ENCODE measurements around the gene ISG20.
"Not testable (repeated sequence)": the region's sequence is repeated elsewhere in the genome, so short reads cannot be mapped to it uniquely, and the experiment has no call there.

The ISG20 gene

GRCh38 chr15:88637841-88638625, 783 bp upstream of the ISG20 start:
- DNase-seq (no peak), ATAC-seq (peak; percentile 6)
- Mint-ChIP-seq H3K27ac (peak overlapping the region; percentile 96), H3K4me1 (peaks cover 82% of the 10 kb centered on the region), H3K4me3 (peak overlapping the region; percentile 87 to 89), H3K27me3 (no peaks in the 10 kb centered on the region), H3K9me3 (no peaks in the 10 kb centered on the region)

GRCh38 chr15:88641959-88642452, 3.2 kb downstream of the ISG20 start:
- ATAC-seq (no peak), DNase-seq (no peak)
- peaks cover 80% of the 10 kb centered on the region for H3K4me1 Mint-ChIP-seq
- peak overlapping the region; percentile 5 to 60 for H3K27ac Mint-ChIP-seq
- peak overlapping the region; percentile 22 to 56 for H3K4me3 Mint-ChIP-seq
- no peaks in the 10 kb centered on the region for H3K27me3 Mint-ChIP-seq
- no peaks in the 10 kb centered on the region for H3K9me3 Mint-ChIP-seq

GRCh38 chr15:88642514-88642913, 3.7 kb downstream of the ISG20 start:
- H3K4me1 Mint-ChIP-seq = peaks cover 80% of the 10 kb centered on the region
- H3K27ac Mint-ChIP-seq, DNase-seq, H3K9me3 Mint-ChIP-seq, ATAC-seq, H3K27me3 Mint-ChIP-seq: not testable (repeated sequence)
- peak overlapping the region in 1 of 2 donors; percentile 56 for H3K4me3 Mint-ChIP-seq

DNA sequence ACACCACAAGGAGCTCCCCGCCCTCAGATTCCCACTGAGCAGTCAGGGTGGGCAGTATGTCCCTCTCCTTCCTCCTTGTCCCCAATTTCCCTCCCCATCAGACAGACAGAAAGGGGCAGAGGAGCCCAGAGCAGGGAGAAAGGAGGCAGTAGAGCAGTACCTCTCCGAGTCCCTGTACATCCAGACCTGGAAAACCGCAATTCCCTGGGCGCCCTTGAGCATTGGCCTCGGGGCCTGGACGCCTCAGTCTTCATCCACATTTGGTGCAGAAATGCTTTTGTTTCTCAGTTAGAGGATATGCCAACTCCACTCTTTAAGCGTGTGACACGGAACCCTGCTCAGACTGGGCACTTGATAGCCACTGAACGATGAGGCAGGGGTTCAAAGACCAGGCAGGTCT, 5.9 kb downstream of the ISG20 start:
- no peak for DNase-seq
- no peak for ATAC-seq
- peaks cover 80% of the 10 kb centered on the region for H3K4me1 Mint-ChIP-seq
- no peaks in the 10 kb centered on the region for H3K9me3 Mint-ChIP-seq
- no peak overlapping the region for H3K27ac Mint-ChIP-seq
- H3K4me3 Mint-ChIP-seq = no peak overlapping the region
- H3K27me3 Mint-ChIP-seq = no peaks in the 10 kb centered on the region

- no peaks in the 10 kb centered on the region for H3K27me3 Mint-ChIP-seq
- no peak overlapping the region for H3K27ac Mint-ChIP-seq
- no peak for ATAC-seq
- DNase-seq = peak in 1 of 2 donors; percentile 4
- no peaks in the 10 kb centered on the region for H3K9me3 Mint-ChIP-seq
- peaks cover 80% of the 10 kb centered on the region for H3K4me1 Mint-ChIP-seq
- no peak overlapping the region for H3K4me3 Mint-ChIP-seq
Measured at GRCh38 chr15:88645171-88646087, 6.6 kb downstream of the ISG20 start.

GRCh38 chr15:88646088-88646405, 7.2 kb downstream of the ISG20 start:
- ATAC-seq = no peak
- peaks cover 83% of the 10 kb centered on the region for H3K4me1 Mint-ChIP-seq
- no peak for DNase-seq
- H3K9me3 Mint-ChIP-seq = no peaks in the 10 kb centered on the region
- no peaks in the 10 kb centered on the region for H3K27me3 Mint-ChIP-seq
- H3K27ac Mint-ChIP-seq = peak overlapping the region in 1 of 2 donors; percentile 12
- no peak overlapping the region for H3K4me3 Mint-ChIP-seq

DNA sequence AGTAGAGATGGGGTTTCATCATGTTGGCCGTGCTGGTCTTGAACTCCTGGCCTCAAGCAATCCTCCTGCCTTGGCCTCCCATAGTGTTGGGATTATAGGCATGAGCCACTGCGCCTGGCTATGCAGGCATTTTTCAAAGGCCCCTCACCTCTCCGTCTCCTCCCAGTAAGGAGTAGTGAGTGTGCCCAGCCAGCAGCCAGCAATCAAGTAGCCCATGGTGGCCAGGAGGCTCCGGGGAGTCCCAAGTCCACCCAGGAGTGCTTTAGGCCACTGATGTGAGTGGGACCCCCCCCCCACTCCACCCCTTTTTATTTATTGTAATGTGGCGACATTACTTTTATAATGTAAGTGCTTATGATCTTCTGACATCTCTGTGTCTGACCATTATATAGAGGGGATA, 8.1 kb downstream of the ISG20 start:
- no peak overlapping the region for H3K4me3 Mint-ChIP-seq
- H3K9me3 Mint-ChIP-seq = no peaks in the 10 kb centered on the region
- DNase-seq (peak in 1 of 2 donors; percentile 6), ATAC-seq (no peak)
- peak overlapping the region in 1 of 2 donors; percentile 51 for H3K27ac Mint-ChIP-seq
- no peaks in the 10 kb centered on the region for H3K27me3 Mint-ChIP-seq
- H3K4me1 Mint-ChIP-seq = peaks cover 90% of the 10 kb centered on the region

- Mint-ChIP-seq H3K27me3 (no peaks in the 10 kb centered on the region), H3K9me3 (no peaks in the 10 kb centered on the region), H3K27ac (peak overlapping the region in 1 of 2 donors; percentile 74), H3K4me1 (peaks cover 87% of the 10 kb centered on the region), H3K4me3 (peak overlapping the region; percentile 4 to 36)
- ATAC-seq = no peak
- DNase-seq = peak in 1 of 2 donors; percentile 10
Measured at GRCh38 chr15:88647351-88648105, 8.7 kb downstream of the ISG20 start.

DNA sequence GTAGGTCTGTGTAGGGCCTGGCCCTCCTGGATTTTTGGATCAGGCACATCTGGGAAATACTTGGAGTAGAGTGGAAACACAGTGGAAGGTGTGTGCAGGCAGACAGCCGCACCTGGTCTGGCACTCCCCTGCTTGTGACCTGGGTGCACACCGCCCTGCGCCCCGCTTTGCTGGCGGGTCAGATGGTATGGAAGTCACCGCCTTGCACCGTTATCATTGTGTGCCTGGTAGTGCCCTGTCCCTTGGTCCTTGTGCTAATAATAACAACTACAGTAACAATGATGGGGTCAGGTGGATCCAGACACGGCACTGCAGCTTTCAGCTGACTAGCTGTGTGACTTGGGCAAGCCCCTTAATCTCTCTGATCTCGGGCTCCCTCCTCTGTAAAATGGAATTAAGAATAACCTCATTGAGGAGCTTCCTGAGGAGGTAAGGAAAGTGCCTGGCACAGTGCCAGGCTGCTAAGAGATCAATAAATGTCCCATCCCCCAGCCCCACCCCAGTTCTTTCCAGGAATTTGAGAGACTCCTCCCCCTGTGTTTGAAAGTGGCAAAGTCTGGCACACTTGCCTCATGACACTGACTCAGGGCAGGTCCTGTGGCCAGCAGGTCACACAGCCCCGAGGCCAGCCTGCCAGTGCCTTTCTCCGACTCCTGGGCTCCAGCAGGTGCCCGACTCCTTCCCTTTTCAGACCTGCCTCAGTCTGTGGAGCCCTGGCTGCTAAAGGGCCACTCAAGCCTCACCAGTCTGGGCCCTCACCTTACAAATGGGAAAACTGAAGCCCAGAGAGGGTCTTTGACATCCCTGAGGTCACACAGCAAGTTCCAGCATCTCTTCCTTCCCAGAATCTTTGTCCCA, 9.8 kb downstream of the ISG20 start:
- peak in 1 of 2 donors; percentile 24 for DNase-seq
- peaks cover 95% of the 10 kb centered on the region for H3K4me1 Mint-ChIP-seq

GRCh38 chr15:88649286-88649733, 10.5 kb downstream of the ISG20 start:
- Mint-ChIP-seq H3K9me3 (no peaks in the 10 kb centered on the region), H3K27me3 (no peaks in the 10 kb centered on the region), H3K4me3 (peak overlapping the region; percentile 82 to 90), H3K27ac (peak overlapping the region; percentile 96 to 99), H3K4me1 (peaks cover 92% of the 10 kb centered on the region)
- DNase-seq (peak; percentile 73 to 88), ATAC-seq (peak; percentile 94)

More for the DNA sequence above, 9.8 kb downstream of the ISG20 start:
- H3K4me3 Mint-ChIP-seq = peak overlapping the region; percentile 82 to 90
- H3K27ac Mint-ChIP-seq = peak overlapping the region; percentile 96 to 99
- no peaks in the 10 kb centered on the region for H3K27me3 Mint-ChIP-seq
- peak; percentile 38 for ATAC-seq
- H3K9me3 Mint-ChIP-seq = no peaks in the 10 kb centered on the region

DNA sequence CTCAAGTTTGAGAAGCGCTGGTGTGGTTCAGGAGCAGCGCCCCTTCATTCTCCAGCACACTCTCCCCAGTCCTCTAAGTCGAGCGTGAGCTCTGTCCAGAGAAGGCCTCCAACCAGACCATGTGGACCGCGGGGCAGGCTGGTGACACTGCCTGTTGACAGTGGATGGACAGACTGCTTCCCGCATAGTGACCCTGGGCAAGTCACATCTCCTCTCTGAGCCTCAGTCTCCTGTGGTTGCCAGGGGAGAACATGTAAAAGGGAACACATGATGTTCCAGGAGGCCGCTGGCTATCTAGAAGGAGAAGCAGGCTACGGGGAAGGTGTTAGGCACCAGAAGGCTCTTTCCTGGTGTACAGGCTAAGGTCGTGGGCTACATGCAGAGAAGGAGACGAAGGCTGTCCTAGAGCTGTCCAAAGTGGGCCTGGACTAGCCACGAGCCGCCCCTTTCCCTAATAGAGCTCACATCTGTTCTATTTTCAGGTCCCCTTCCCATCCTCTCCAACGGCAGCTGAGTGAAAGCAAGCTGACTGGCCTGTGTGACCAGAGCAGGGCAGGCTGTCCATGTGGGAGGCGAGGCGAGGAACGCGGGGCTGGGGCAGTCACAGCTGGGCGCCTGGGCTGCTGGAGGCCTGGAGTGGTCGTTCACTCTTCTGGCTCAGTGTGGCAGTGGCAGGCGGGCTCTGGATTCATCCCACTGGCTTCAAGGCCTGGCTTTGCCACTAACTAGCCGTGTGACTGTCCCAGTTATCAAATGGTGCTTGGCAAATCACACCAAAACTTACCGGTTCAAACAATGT, 11.1 kb downstream of the ISG20 start:
- Mint-ChIP-seq H3K4me1 (peaks cover 91% of the 10 kb centered on the region), H3K9me3 (no peaks in the 10 kb centered on the region), H3K27ac (peak overlapping the region; percentile 96 to 99), H3K4me3 (peak overlapping the region; percentile 82 to 90), H3K27me3 (no peaks in the 10 kb centered on the region)
- peak in 1 of 2 donors; percentile 7 for DNase-seq
- no peak for ATAC-seq

GRCh38 chr15:88650556-88650955, 11.7 kb downstream of the ISG20 start:
- Mint-ChIP-seq H3K27ac (peak overlapping the region; percentile 63 to 78), H3K27me3 (no peaks in the 10 kb centered on the region), H3K4me3 (peak overlapping the region in 1 of 2 donors; percentile 49), H3K4me1 (peaks cover 91% of the 10 kb centered on the region), H3K9me3 (no peaks in the 10 kb centered on the region)
- ATAC-seq (no peak), DNase-seq (peak in 1 of 2 donors; percentile 5)

DNA sequence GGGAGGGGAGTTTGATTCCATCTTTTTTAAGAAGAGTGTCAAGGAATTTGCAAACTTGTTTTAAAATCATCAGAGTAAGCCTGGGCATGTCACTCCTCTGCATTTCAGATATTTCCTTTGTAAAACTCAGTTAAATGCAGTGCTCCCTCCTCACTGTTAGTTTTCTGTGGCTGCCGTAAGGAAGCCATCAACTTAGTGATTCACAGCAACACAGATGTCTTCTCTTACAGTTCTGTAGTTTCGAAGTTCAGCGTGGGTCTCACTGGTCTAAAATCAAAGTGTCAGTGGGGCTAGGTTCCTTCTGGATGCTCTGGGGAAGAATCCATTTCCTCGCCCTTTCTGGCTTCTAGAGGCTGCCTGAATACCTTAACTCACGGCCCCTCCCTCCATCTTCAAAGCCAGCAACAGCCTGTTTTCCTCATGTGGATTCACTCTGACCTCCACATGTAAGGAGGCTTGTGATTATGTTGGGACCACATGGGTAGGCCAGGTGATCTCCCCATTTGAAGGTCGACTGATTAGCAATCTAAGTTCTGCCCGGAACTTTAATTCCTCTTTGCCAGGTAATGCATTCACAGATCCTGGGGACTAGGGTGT, 12.4 kb downstream of the ISG20 start:
- Mint-ChIP-seq H3K27me3 (no peaks in the 10 kb centered on the region), H3K9me3 (no peaks in the 10 kb centered on the region), H3K4me1 (peaks cover 91% of the 10 kb centered on the region), H3K27ac (peak overlapping the region; percentile 48 to 78), H3K4me3 (peak overlapping the region; percentile 2 to 49)
- peak in 1 of 2 donors; percentile 3 for DNase-seq
- no peak for ATAC-seq

All from stimulated activated naive CD8-positive, alpha-beta T cell treated with anti-CD3 and anti-CD28 coated beads, Interleukin-15, amount 100 ng/mL, for 72 hours (primary cell).